ENCODE results near the gene SYNE2. TPM values are rescaled to one million over a fixed set of nuclear protein-coding genes. Genes with fewer than 3 reads are reported as not detected.

The SYNE2 gene
- total RNA-seq, 4 donors from 2014 or later, result 92.4 to 165 (median 98.3) TPM

DNA sequence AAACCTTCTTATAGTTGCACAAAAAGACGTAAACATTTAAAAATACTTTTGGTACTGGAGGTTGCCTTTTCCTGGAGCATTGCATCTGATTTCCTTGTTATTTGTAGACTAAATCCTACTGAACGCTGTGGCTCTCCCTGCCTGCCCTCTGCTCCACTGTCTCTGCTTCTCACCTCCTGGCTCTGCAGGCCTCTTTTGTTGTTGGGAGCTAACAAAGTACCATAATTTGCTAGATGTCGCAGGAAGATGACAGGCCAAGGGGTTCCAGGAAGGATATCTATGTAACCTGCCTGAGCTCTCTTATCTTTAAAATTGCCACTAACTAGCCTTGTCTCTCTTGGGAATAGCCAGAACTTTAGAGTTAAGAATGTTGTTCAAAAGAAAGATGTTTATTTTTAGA lies 21.4 kb downstream of the SYNE2 start:
- Histone ChIP-seq H3K27ac (replicated peaks in 1 of 4) (peak overlapping the region; percentile 42 to 54 (median 51)), H3K27me3 (no peaks in the 10 kb centered on the region), H3K4me1 (peaks cover 47 to 58% (median 54%) of the 10 kb centered on the region in 4 donors), H3K36me3 (no peaks in the 10 kb centered on the region), H3K9me3 (no peaks in the 10 kb centered on the region), H3K4me3 (no peak overlapping the region)
- DNase-seq (ENCODE audit: extremely low spot score), result no peak
- WGBS, result 70% methylated on average over 3 of the region's 3 CpGs
- no peak for TF ChIP-seq EP300 (IDR thresholded peaks at IDR 0.05)
- TF ChIP-seq POLR2A (IDR thresholded peaks at IDR 0.05; ENCODE audit: low read depth), result no peak
- TF ChIP-seq, protein P1, sequence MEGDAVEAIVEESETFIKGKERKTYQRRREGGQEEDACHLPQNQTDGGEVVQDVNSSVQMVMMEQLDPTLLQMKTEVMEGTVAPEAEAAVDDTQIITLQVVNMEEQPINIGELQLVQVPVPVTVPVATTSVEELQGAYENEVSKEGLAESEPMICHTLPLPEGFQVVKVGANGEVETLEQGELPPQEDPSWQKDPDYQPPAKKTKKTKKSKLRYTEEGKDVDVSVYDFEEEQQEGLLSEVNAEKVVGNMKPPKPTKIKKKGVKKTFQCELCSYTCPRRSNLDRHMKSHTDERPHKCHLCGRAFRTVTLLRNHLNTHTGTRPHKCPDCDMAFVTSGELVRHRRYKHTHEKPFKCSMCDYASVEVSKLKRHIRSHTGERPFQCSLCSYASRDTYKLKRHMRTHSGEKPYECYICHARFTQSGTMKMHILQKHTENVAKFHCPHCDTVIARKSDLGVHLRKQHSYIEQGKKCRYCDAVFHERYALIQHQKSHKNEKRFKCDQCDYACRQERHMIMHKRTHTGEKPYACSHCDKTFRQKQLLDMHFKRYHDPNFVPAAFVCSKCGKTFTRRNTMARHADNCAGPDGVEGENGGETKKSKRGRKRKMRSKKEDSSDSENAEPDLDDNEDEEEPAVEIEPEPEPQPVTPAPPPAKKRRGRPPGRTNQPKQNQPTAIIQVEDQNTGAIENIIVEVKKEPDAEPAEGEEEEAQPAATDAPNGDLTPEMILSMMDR (IDR thresholded peaks at IDR 0.05), result no peak
- no peak for TF ChIP-seq POLR2AphosphoS5 (IDR thresholded peaks at IDR 0.05)
- intact Hi-C loops (cut with DNase I), result loop anchor here (2.0 kb wide), 1 partner anchor 15 kb away; no protein-coding TSS in a partner anchor

DNA sequence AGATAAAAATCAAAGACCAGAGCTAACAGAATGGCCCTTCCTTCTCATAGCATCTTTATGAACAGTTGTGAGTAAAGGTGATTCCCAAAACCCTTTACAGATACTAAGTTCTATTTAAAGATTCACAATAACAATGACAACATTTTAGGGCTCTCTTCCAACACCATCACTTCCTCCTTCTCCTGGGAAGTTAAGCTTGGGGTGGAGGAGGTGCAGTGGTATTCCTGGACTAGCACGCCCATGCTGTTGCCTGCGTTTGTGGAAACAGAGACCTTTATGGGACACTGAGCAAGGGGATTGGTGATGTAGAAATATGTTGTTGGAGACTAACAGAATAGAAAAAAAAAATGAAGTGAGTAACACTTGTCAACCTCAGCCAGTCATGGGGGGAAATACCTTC lies 22.5 kb downstream of the SYNE2 start:
- H3K4me1 ChIP-seq, result peaks cover 41 to 53% (median 49%) of the 10 kb centered on the region in 4 donors
- H3K27me3 ChIP-seq, result no peaks in the 10 kb centered on the region
- intact Hi-C loops (cut with DNase I), result loop anchor here (2.0 kb wide), 1 partner anchor 13 kb away; no protein-coding TSS in a partner anchor
- H3K9me3 ChIP-seq, result no peaks in the 10 kb centered on the region
- DNase-seq (ENCODE audit: extremely low spot score), result no peak
- H3K4me3 ChIP-seq, result no peak overlapping the region
- peak overlapping the region; percentile 28 to 62 (median 51) for H3K27ac ChIP-seq (replicated peaks in 1 of 4)
- peak; percentile 59 to 66 for TF ChIP-seq POLR2AphosphoS5 (IDR thresholded peaks at IDR 0.05)
- TF ChIP-seq EP300 (IDR thresholded peaks at IDR 0.05), result no peak
- 75% methylated on average over 2 of the region's 2 CpGs for WGBS
- H3K36me3 ChIP-seq, result no peaks in the 10 kb centered on the region

DNA sequence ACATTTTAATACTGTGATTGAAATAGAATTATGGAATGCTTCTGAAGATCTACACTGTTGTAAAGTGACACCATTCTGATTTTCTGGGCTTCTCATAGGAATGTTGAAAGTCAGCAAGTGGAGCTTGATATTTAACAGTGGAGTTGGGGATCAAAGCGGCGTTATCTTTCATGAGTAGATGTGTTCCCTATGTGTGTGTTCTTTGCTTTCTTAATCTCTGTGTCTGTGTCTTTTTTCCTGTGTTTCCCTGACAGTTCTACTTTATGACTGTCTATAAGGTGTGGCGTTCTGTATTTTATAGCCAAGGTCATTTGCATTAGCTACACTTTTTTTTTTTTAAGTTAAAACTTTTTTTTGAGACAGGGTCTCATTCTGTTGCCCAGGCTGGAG lies 24.7 kb downstream of the SYNE2 start:
- Histone ChIP-seq H3K4me3 (no peak overlapping the region), H3K36me3 (peaks cover 0 to 3% (median 0%) of the 10 kb centered on the region in 4 donors), H3K27me3 (no peaks in the 10 kb centered on the region), H3K27ac (replicated peaks in 1 of 4) (peak overlapping the region; percentile 49 to 67 (median 62)), H3K9me3 (no peaks in the 10 kb centered on the region), H3K4me1 (peaks cover 41 to 51% (median 48%) of the 10 kb centered on the region in 4 donors)
- intact Hi-C loops (cut with DNase I), result no loop called here
- 97% methylated on average over 3 of the region's 3 CpGs for WGBS
- TF ChIP-seq EP300 (IDR thresholded peaks at IDR 0.05) (no peak), POLR2AphosphoS5 (IDR thresholded peaks at IDR 0.05) (no peak), POLR2A (IDR thresholded peaks at IDR 0.05; ENCODE audit: low read depth) (no peak)
- TF ChIP-seq, protein P1 (IDR thresholded peaks at IDR 0.05), result no peak
- no peak for DNase-seq (ENCODE audit: extremely low spot score)

DNA sequence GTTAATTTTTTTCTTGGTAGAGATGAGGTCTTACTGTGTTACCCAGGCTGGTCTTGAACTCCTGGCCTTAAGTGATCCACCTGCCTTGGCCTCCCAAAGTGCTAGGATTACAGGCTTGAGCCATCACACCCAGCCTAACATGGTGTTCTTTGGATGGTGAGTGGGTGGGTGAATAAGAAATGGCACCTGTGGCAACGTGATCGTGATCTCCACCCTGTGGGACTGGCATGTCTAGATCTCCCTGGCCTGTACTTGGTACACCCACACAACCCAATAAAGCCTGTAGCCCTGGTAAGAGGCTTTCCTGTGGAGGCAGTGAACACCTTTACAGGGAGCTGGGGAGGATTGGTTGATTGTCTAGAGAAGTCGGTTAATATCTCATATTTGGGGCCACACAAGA lies 25.2 kb downstream of the SYNE2 start:
- 97% methylated on average over 3 of the region's 3 CpGs for WGBS
- H3K27ac ChIP-seq (replicated peaks in 1 of 4), result peak overlapping the region; percentile 49 to 67 (median 62)
- peaks cover 0 to 5% (median 0%) of the 10 kb centered on the region in 4 donors for H3K36me3 ChIP-seq
- no peak overlapping the region for H3K4me3 ChIP-seq
- TF ChIP-seq POLR2A (IDR thresholded peaks at IDR 0.05; ENCODE audit: low read depth) (no peak), EP300 (IDR thresholded peaks at IDR 0.05) (no peak), POLR2AphosphoS5 (IDR thresholded peaks at IDR 0.05) (no peak)
- TF ChIP-seq, protein P1 (IDR thresholded peaks at IDR 0.05), result no peak
- peaks cover 41 to 51% (median 47%) of the 10 kb centered on the region in 4 donors for H3K4me1 ChIP-seq
- H3K27me3 ChIP-seq, result no peaks in the 10 kb centered on the region
- intact Hi-C loops (cut with DNase I), result no loop called here
- H3K9me3 ChIP-seq, result no peaks in the 10 kb centered on the region
- no peak for DNase-seq (ENCODE audit: extremely low spot score)

DNA sequence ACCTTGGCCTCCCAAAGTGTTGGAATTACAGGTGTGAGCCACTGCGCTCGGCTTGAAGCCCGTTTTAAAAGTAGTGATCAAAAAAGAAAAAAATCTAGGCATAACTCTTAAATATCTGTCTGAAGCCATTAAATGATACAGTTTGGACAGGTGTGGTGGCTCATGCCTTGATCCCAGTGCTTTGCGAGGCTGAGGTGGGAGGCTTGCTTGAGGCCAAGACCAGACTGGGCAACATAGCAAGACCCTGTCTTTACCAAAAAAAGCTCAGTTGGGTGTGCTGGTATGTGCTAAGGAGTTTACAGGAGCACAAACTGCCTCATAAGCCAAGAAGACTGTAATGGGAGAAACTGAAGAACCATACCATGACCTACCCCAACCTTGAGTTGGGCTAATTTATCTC lies 26.0 kb downstream of the SYNE2 start:
- Histone ChIP-seq H3K4me3 (no peak overlapping the region), H3K4me1 (peaks cover 38 to 45% (median 42%) of the 10 kb centered on the region in 4 donors), H3K36me3 (peaks cover 0 to 5% (median 0%) of the 10 kb centered on the region in 4 donors), H3K27me3 (no peaks in the 10 kb centered on the region), H3K27ac (replicated peaks in 1 of 4) (no peak overlapping the region), H3K9me3 (no peaks in the 10 kb centered on the region)
- TF ChIP-seq, protein P1 (IDR thresholded peaks at IDR 0.05), result no peak
- TF ChIP-seq POLR2A (IDR thresholded peaks at IDR 0.05; ENCODE audit: low read depth), result no peak
- no peak for TF ChIP-seq EP300 (IDR thresholded peaks at IDR 0.05)
- no peak for TF ChIP-seq POLR2AphosphoS5 (IDR thresholded peaks at IDR 0.05)
- WGBS, result 97% methylated on average over 4 of the region's 4 CpGs
- intact Hi-C loops (cut with DNase I), result no loop called here
- no peak for DNase-seq (ENCODE audit: extremely low spot score)

All from esophagus muscularis mucosa (tissue), 4 donors.